Cortex of kidney (tissue), 1 donor: ENCODE results near the gene APBB2.
"Not testable (repeated sequence)": the region's sequence is repeated elsewhere in the genome, so short reads cannot be mapped to it uniquely, and the experiment has no call there.

ENCODE experiments used
- DNase-seq: peaks from one replicate; lab custom pipeline; 2025; lab: John Stamatoyannopoulos, UW

Gene APBB2

GRCh38 chr4:40937140-40937725, 277.1 kb downstream of the APBB2 start:
- DNase-seq, result no peak

- no peak for DNase-seq
Measured at GRCh38 chr4:40934676-40935075, 279.7 kb downstream of the APBB2 start.

- no peak for DNase-seq
Measured at GRCh38 chr4:40933272-40934053, 280.9 kb downstream of the APBB2 start.

- DNase-seq, result no peak
Measured at GRCh38 chr4:40931841-40932240, 282.5 kb downstream of the APBB2 start.

- DNase-seq, result no peak
Measured at GRCh38 chr4:40931238-40931637, 283.1 kb downstream of the APBB2 start.

- DNase-seq, result no peak
Measured at GRCh38 chr4:40927074-40927473, 287.3 kb downstream of the APBB2 start.

GRCh38 chr4:40924793-40925117, 289.6 kb downstream of the APBB2 start:
- no peak for DNase-seq

- no peak for DNase-seq
Measured at GRCh38 chr4:40924096-40924792, 290.1 kb downstream of the APBB2 start.

GRCh38 chr4:40923316-40924095, 290.8 kb downstream of the APBB2 start:
- no peak for DNase-seq

- not testable (repeated sequence) for DNase-seq
Measured at GRCh38 chr4:40919976-40920375, 294.4 kb downstream of the APBB2 start.

GRCh38 chr4:40918330-40918729, 296.0 kb downstream of the APBB2 start:
- no peak for DNase-seq

GRCh38 chr4:40916880-40917279, 297.5 kb downstream of the APBB2 start:
- no peak for DNase-seq

- DNase-seq, result no peak
Measured at GRCh38 chr4:40916218-40916555, 298.2 kb downstream of the APBB2 start.

GRCh38 chr4:40915318-40916217, 298.8 kb downstream of the APBB2 start:
- DNase-seq, result no peak

- DNase-seq, result no peak
Measured at GRCh38 chr4:40912460-40913184, 301.7 kb downstream of the APBB2 start.

GRCh38 chr4:40910706-40911105, 303.6 kb downstream of the APBB2 start:
- DNase-seq, result no peak

GRCh38 chr4:40909363-40909876, 304.9 kb downstream of the APBB2 start:
- no peak for DNase-seq

GRCh38 chr4:40908702-40909362, 305.5 kb downstream of the APBB2 start:
- DNase-seq, result no peak

- DNase-seq, result no peak
Measured at GRCh38 chr4:40908297-40908696, 306.0 kb downstream of the APBB2 start.

GRCh38 chr4:40905414-40905813, 308.9 kb downstream of the APBB2 start:
- no peak for DNase-seq
